IPS DF 6.9 (cell line): ENCODE measurements around the gene ADCY9.

ENCODE experiments used
- DNase-seq: peaks from one replicate; pipeline ENCODE4 v3.0.0-alpha.2; 2013; ENCODE audit warnings: low read depth, low spot score
- H3K27ac ChIP-seq: one replicate; pipeline ENCODE4 v1.5.1; 2013; ENCODE audit warnings: low read length, control low read depth
- H3K27me3 ChIP-seq: 2 replicates; pipeline ENCODE4 v1.6.1; 2013; ENCODE audit warnings: mild to moderate bottlenecking, low read length; ENCODE audit not compliant: control insufficient read depth, insufficient read depth
- H3K36me3 ChIP-seq: 2 replicates; pipeline ENCODE4 v1.6.1; 2013; ENCODE audit warnings: low read length; ENCODE audit not compliant: control insufficient read depth, insufficient read depth
- H3K4me1 ChIP-seq: 2 replicates; pipeline ENCODE4 v1.6.1; 2013; ENCODE audit warnings: low read length; ENCODE audit not compliant: control insufficient read depth, insufficient read depth
- H3K4me3 ChIP-seq: 2 replicates; pipeline ENCODE4 v1.5.1; 2013; ENCODE audit warnings: mild to moderate bottlenecking, low read length
- H3K9me3 ChIP-seq: 2 replicates; pipeline ENCODE4 v1.6.1; 2013; ENCODE audit warnings: low read length, inconsistent platforms; ENCODE audit not compliant: control insufficient read depth, insufficient read depth
- WGBS: extraction: QIAGEN DNeasy Blood & Tissue Kit; methylation state at CpG from one replicate; pipeline ENCODE4 v1.1.7; 2013; ENCODE audit warnings: mixed read lengths, missing lambda C conversion rate; ENCODE audit not compliant: insufficient read length, insufficient coverage; 5-methylcytosine and 5-hydroxymethylcytosine counted together

ADCY9 gene

GRCh38 chr16:4110065-4110464 is 6.2 kb downstream of the ADCY9 start:
- Histone ChIP-seq H3K4me1 (no peaks in the 10 kb centered on the region; the same call in 1 of the 2 replicates), H3K27me3 (no peaks in the 10 kb centered on the region), H3K27ac (no peak overlapping the region), H3K4me3 (no peak overlapping the region), H3K9me3 (no peaks in the 10 kb centered on the region), H3K36me3 (no peaks in the 10 kb centered on the region)
- no peak for DNase-seq
- no CpG with 5 or more reads among the region's 13 CpGs for WGBS

GRCh38 chr16:4109250-4109736 is 6.9 kb downstream of the ADCY9 start:
- Histone ChIP-seq H3K27ac (no peak overlapping the region), H3K4me1 (no peaks in the 10 kb centered on the region; the same call in 1 of the 2 replicates), H3K27me3 (no peaks in the 10 kb centered on the region), H3K9me3 (no peaks in the 10 kb centered on the region), H3K4me3 (no peak overlapping the region), H3K36me3 (no peaks in the 10 kb centered on the region)
- DNase-seq = no peak
- WGBS = no CpG with 5 or more reads among the region's 11 CpGs

- no peaks in the 10 kb centered on the region for H3K27me3 ChIP-seq
- H3K36me3 ChIP-seq = no peaks in the 10 kb centered on the region
- H3K4me3 ChIP-seq = no peak overlapping the region
- no peak overlapping the region for H3K27ac ChIP-seq
- no peaks in the 10 kb centered on the region for H3K9me3 ChIP-seq
- DNase-seq = no peak
- WGBS = no CpG with 5 or more reads among the region's 4 CpGs
- no peaks in the 10 kb centered on the region for H3K4me1 ChIP-seq
These were observed 9.7 kb downstream of the ADCY9 start for GRCh38 chr16:4106516-4106915.

- Histone ChIP-seq H3K9me3 (no peaks in the 10 kb centered on the region), H3K27me3 (no peaks in the 10 kb centered on the region), H3K4me3 (no peak overlapping the region), H3K4me1 (no peaks in the 10 kb centered on the region), H3K36me3 (no peaks in the 10 kb centered on the region), H3K27ac (no peak overlapping the region)
- WGBS = no CpG with 5 or more reads among the region's 5 CpGs
- no peak for DNase-seq
These were observed 10.4 kb downstream of the ADCY9 start for GRCh38 chr16:4105848-4106247.

GRCh38 chr16:4103745-4104144 is 12.5 kb downstream of the ADCY9 start:
- Histone ChIP-seq H3K36me3 (no peaks in the 10 kb centered on the region), H3K4me1 (no peaks in the 10 kb centered on the region), H3K27me3 (no peaks in the 10 kb centered on the region), H3K4me3 (no peak overlapping the region), H3K9me3 (no peaks in the 10 kb centered on the region), H3K27ac (no peak overlapping the region)
- no CpG with 5 or more reads among the region's 15 CpGs for WGBS
- DNase-seq = no peak

GRCh38 chr16:4101421-4102219 is 14.6 kb downstream of the ADCY9 start:
- no peak overlapping the region for H3K27ac ChIP-seq
- no peaks in the 10 kb centered on the region for H3K4me1 ChIP-seq
- H3K4me3 ChIP-seq = no peak overlapping the region
- H3K9me3 ChIP-seq = no peaks in the 10 kb centered on the region
- H3K36me3 ChIP-seq = no peaks in the 10 kb centered on the region
- H3K27me3 ChIP-seq = no peaks in the 10 kb centered on the region
- WGBS = no CpG with 5 or more reads among the region's 20 CpGs
- no peak for DNase-seq

- no peak overlapping the region for H3K4me3 ChIP-seq
- no peak for DNase-seq
- H3K27ac ChIP-seq = no peak overlapping the region
- H3K9me3 ChIP-seq = no peaks in the 10 kb centered on the region
- H3K4me1 ChIP-seq = no peaks in the 10 kb centered on the region
- H3K36me3 ChIP-seq = no peaks in the 10 kb centered on the region
- WGBS = no CpG with 5 or more reads among the region's 4 CpGs
- no peaks in the 10 kb centered on the region for H3K27me3 ChIP-seq
These were observed 17.7 kb downstream of the ADCY9 start for GRCh38 chr16:4098501-4098900.

- no peaks in the 10 kb centered on the region for H3K36me3 ChIP-seq
- no peak overlapping the region for H3K27ac ChIP-seq
- H3K4me3 ChIP-seq = no peak overlapping the region
- no peaks in the 10 kb centered on the region for H3K9me3 ChIP-seq
- no peaks in the 10 kb centered on the region for H3K27me3 ChIP-seq
- no peak for DNase-seq
- WGBS = no CpG with 5 or more reads among the region's 4 CpGs
- H3K4me1 ChIP-seq = no peaks in the 10 kb centered on the region
These were observed 18.4 kb downstream of the ADCY9 start for GRCh38 chr16:4097826-4098240.

GRCh38 chr16:4096509-4096908 is 19.7 kb downstream of the ADCY9 start:
- Histone ChIP-seq H3K4me3 (no peak overlapping the region), H3K27ac (no peak overlapping the region), H3K4me1 (no peaks in the 10 kb centered on the region), H3K27me3 (no peaks in the 10 kb centered on the region), H3K36me3 (no peaks in the 10 kb centered on the region), H3K9me3 (no peaks in the 10 kb centered on the region)
- no CpG with 5 or more reads among the region's 5 CpGs for WGBS
- DNase-seq = no peak

- WGBS = no CpG with 5 or more reads among the region's 14 CpGs
- H3K4me1 ChIP-seq = no peaks in the 10 kb centered on the region
- H3K9me3 ChIP-seq = no peaks in the 10 kb centered on the region
- H3K4me3 ChIP-seq = no peak overlapping the region
- H3K36me3 ChIP-seq = no peaks in the 10 kb centered on the region
- H3K27ac ChIP-seq = no peak overlapping the region
- DNase-seq = no peak
- H3K27me3 ChIP-seq = no peaks in the 10 kb centered on the region
These were observed 22.0 kb downstream of the ADCY9 start for GRCh38 chr16:4094127-4094773.
